ENCODE results near the gene TK2. TPM values are rescaled to one million over a fixed set of nuclear protein-coding genes. Genes with fewer than 3 reads are reported as not detected.
A peak's percentile ranks its signal among the peaks of the same experiment; 100 is the strongest.
"Not testable (repeated sequence)": the region's sequence is repeated elsewhere in the genome, so short reads cannot be mapped to it uniquely, and the experiment has no call there.

The TK2 gene
- polyA plus RNA-seq, 3 donors from 2014 or later, result 8.2 to 19.9 (median 9.8) TPM

DNA sequence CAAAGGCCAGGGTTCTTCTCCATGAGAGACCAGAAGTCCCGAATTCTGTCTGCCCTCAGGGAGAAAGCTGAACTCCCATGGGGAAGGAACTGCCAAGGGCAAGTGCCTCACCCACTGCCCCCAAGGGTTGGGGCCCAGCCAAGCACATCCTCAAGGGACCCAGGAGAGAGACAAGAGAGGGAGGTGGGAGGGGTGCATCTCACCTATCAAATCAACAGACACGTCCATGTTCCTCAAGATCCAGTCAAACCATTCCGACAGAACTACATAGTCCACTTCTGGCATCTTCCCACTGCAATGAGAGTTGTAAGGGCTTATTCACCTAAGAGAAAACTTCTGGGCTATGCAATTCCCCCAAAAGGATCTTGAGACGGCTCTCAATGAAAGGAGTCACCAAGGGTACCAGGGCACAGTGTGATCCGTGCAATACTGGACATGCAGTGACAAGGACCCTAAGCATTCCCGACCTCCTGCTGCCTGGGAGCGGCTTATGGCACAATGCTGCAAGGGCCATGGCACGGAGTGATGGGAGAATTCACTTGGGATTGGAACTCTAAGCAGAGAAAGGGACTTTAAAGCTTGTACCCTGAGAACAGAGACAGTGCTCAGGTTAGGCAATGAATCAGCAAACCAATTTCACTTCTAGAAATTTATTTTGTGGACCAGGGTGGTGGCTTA is 32.2 kb downstream of the TK2 start:
- peaks cover 76 to 77% of the 10 kb centered on the region in 2 donors for H3K4me1 Mint-ChIP-seq
- DNase-seq, result no peak
- H3K27me3 Mint-ChIP-seq (ENCODE audit: low read depth in 3 of 3), result peaks cover 6 to 15% (median 6%) of the 10 kb centered on the region in 3 donors
- peaks cover 0 to 4% (median 4%) of the 10 kb centered on the region in 3 donors for H3K36me3 Mint-ChIP-seq
- peak overlapping the region; percentile 99 to 100 (median 100) for H3K27ac Mint-ChIP-seq
- H3K4me3 Mint-ChIP-seq, result peak overlapping the region; percentile 80 to 92 (median 86)
- H3K9me3 Mint-ChIP-seq, result no peaks in the 10 kb centered on the region

GRCh38 chr16:66516808-66517585 is 32.9 kb downstream of the TK2 start:
- H3K36me3 Mint-ChIP-seq, result peaks cover 0 to 7% (median 6%) of the 10 kb centered on the region in 3 donors
- no peaks in the 10 kb centered on the region for H3K9me3 Mint-ChIP-seq
- DNase-seq, result peak; percentile 79 to 82 (median 81)
- peak overlapping the region; percentile 99 to 100 (median 100) for H3K27ac Mint-ChIP-seq
- peaks cover 2 to 8% (median 2%) of the 10 kb centered on the region in 3 donors for H3K27me3 Mint-ChIP-seq (ENCODE audit: low read depth in 3 of 3)
- H3K4me1 Mint-ChIP-seq, result peaks cover 68 to 73% of the 10 kb centered on the region in 2 donors
- peak overlapping the region; percentile 80 to 92 (median 86) for H3K4me3 Mint-ChIP-seq

GRCh38 chr16:66516509-66516807 is 33.5 kb downstream of the TK2 start:
- peak overlapping the region; percentile 80 to 92 (median 86) for H3K4me3 Mint-ChIP-seq
- H3K9me3 Mint-ChIP-seq, result no peaks in the 10 kb centered on the region
- peak overlapping the region; percentile 99 to 100 (median 100) for H3K27ac Mint-ChIP-seq
- peaks cover 0 to 6% (median 2%) of the 10 kb centered on the region in 3 donors for H3K27me3 Mint-ChIP-seq (ENCODE audit: low read depth in 3 of 3)
- peaks cover 0 to 11% (median 10%) of the 10 kb centered on the region in 3 donors for H3K36me3 Mint-ChIP-seq
- DNase-seq, result no peak
- peaks cover 67 to 71% of the 10 kb centered on the region in 2 donors for H3K4me1 Mint-ChIP-seq

DNA sequence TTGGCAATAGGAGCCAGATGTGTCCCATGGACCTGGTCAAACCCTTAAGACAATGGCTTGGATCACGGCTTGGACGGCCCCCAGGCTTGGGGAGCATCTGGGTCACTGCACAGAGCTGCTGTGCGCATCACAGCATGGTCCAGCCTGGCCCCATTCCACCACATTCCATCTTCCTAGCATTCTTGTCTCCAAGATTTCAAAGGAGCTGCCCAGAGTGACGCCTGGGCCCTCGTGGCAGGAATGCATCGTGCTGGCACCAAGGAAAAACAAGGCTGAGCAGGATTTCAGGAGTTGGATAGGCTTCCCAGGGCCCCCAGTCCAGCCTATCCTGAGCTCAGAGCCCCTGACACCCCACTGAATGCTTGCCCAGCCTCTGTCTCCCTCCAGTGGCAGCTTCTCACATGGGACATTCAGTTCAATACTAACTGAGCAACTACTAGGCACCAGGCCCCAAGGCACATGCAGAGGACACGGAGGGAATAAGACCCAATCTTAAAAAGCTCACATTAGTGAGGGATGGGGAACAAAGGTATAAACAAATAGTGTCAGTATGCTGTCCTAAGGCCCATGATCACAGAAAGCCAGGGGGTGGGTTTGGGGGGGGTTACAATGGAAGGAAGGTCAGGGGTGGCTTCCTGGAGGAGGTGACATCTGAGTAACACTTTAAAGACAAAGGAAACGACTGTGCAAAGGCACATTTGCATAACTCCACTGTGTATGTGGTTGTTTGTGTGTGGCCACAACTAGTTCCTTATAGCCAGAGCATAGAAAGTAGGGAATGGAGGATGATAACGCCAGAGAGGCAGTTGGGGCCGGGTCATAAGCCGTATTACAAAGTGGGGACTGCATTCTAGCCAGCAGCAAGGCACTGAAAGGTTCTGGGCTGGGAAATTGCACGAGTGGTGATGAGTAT is 34.1 kb downstream of the TK2 start:
- peak overlapping the region; percentile 80 to 92 (median 86) for H3K4me3 Mint-ChIP-seq
- peak overlapping the region; percentile 99 to 100 (median 100) for H3K27ac Mint-ChIP-seq
- H3K9me3 Mint-ChIP-seq, result no peaks in the 10 kb centered on the region
- peaks cover 0 to 11% (median 10%) of the 10 kb centered on the region in 3 donors for H3K36me3 Mint-ChIP-seq
- peak in 1 of 3 donors; percentile 24 for DNase-seq
- peaks cover 61 to 65% of the 10 kb centered on the region in 2 donors for H3K4me1 Mint-ChIP-seq
- peaks cover 0 to 6% (median under 1%) of the 10 kb centered on the region in 3 donors for H3K27me3 Mint-ChIP-seq (ENCODE audit: low read depth in 3 of 3)

- not testable (repeated sequence) for H3K9me3 Mint-ChIP-seq; H3K27me3 Mint-ChIP-seq (ENCODE audit: low read depth in 3 of 3); DNase-seq
- Mint-ChIP-seq H3K27ac (peak overlapping the region; percentile 99 to 100 (median 100)), H3K36me3 (peaks cover 0 to 11% (median 10%) of the 10 kb centered on the region in 3 donors), H3K4me3 (peak overlapping the region in 2 of 5 donors; percentile 25 to 80), H3K4me1 (peaks cover 54 to 58% of the 10 kb centered on the region in 2 donors)
Observed at GRCh38 chr16:66514980-66515595, 34.8 kb downstream of the TK2 start.

GRCh38 chr16:66514391-66514790 is 35.5 kb downstream of the TK2 start:
- H3K36me3 Mint-ChIP-seq, result peaks cover 0 to 11% (median 10%) of the 10 kb centered on the region in 3 donors
- H3K4me1 Mint-ChIP-seq, result peaks cover 47 to 51% of the 10 kb centered on the region in 2 donors
- not testable (repeated sequence) for H3K9me3 Mint-ChIP-seq; DNase-seq; H3K27me3 Mint-ChIP-seq (ENCODE audit: low read depth in 3 of 3); H3K4me3 Mint-ChIP-seq
- H3K27ac Mint-ChIP-seq, result peak overlapping the region in 2 of 6 donors; percentile 36 to 99

DNA sequence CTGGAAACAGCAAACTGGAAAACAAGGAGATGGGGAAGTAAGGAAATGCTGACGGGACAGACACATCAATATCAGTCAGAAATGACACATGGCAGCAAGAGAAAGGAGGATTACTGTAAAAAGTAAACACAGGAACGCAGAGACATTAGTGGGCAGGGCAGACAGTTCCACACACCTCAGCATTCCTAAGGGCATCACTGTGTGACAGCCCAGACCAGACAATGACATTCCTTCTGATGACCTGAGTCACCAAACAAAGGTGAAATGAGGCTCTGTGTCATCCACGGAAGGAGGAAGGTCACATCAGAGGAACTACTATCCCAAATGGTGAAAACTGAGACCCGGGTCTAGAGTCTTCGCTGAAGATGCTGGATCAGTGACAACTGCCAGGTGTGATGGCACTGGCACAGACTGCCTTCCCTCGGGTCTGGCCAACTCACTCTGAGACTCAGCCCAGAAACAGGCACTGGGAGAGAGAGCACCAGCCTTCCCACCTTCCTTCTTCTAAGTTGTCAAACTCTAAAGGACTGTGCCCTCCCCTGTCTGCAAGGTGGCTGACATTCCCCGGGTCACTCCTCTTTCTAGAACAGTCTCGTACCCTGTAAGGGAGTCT is 36.7 kb downstream of the TK2 start:
- Mint-ChIP-seq H3K9me3 (no peaks in the 10 kb centered on the region), H3K27ac (peak overlapping the region in 4 of 6 donors; percentile 2 to 63 (median 8)), H3K27me3 (ENCODE audit: low read depth in 3 of 3) (peaks cover 0 to 9% (median 0%) of the 10 kb centered on the region in 3 donors), H3K36me3 (peaks cover 0 to 11% (median 10%) of the 10 kb centered on the region in 3 donors), H3K4me1 (peaks cover 39 to 43% of the 10 kb centered on the region in 2 donors), H3K4me3 (peak overlapping the region in 1 of 5 donors; percentile 20)
- DNase-seq, result no peak

GRCh38 chr16:66512272-66513110 is 37.4 kb downstream of the TK2 start:
- no peak for DNase-seq
- H3K4me1 Mint-ChIP-seq, result peaks cover 32 to 36% of the 10 kb centered on the region in 2 donors
- peaks cover 0 to 7% (median 0%) of the 10 kb centered on the region in 3 donors for H3K27me3 Mint-ChIP-seq (ENCODE audit: low read depth in 3 of 3)
- peak overlapping the region in 5 of 6 donors; percentile 2 to 65 (median 13) for H3K27ac Mint-ChIP-seq
- no peaks in the 10 kb centered on the region for H3K9me3 Mint-ChIP-seq
- peaks cover 0 to 15% (median 15%) of the 10 kb centered on the region in 3 donors for H3K36me3 Mint-ChIP-seq
- peak overlapping the region in 1 of 5 donors; percentile 20 for H3K4me3 Mint-ChIP-seq

GRCh38 chr16:66511602-66512271 is 38.2 kb downstream of the TK2 start:
- H3K4me1 Mint-ChIP-seq, result peaks cover 24 to 28% of the 10 kb centered on the region in 2 donors
- H3K36me3 Mint-ChIP-seq, result peaks cover 0 to 15% (median 15%) of the 10 kb centered on the region in 3 donors
- H3K9me3 Mint-ChIP-seq, result no peaks in the 10 kb centered on the region
- no peak for DNase-seq
- H3K27ac Mint-ChIP-seq, result peak overlapping the region in 2 of 6 donors; percentile 49 to 65
- H3K27me3 Mint-ChIP-seq (ENCODE audit: low read depth in 3 of 3), result peaks cover 0 to 4% (median 0%) of the 10 kb centered on the region in 3 donors
- no peak overlapping the region for H3K4me3 Mint-ChIP-seq

DNA sequence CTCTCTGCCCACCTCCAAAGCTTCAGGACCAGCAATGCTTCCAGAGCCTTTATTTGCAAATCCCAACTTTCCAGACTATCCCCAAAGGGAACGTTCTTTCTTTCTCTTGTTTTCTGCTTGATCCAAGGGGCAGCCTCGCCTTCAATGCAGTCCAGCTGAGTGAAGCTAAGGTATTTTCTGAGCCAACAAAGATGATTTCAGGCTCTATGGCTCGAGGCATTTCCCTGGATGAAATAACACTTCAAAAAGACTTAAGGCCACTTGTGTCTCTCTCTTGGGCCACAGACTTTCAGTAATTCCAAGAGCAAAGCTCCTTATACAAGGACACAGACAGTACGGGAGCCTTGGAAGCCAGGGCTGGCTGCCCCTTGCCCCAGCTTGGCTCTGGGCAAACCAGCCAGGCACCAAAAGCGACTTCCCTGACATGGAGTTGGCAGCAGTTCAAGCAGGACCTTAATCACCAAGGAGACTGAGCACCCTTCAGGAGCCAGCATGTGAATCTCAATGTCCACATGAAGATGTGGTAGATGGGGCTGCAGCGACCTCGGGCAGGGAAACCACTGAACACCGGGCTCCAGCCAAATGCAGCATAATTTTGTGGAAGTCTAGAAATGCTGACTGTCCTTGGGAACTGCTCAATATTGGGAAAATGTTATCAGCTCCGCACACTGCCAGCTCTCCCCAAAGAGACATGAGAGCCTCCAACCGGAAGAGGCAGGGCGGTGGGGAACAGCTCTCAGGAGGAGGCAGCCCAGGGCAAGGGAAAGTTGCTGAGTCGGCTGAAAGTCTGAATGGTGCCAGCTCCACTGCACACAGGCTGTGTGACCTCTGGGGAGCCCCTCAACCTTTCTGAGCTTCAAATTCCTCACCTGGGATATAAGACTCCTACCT is 39.0 kb downstream of the TK2 start:
- Mint-ChIP-seq H3K27me3 (ENCODE audit: low read depth in 3 of 3) (peaks cover 0 to 3% (median 0%) of the 10 kb centered on the region in 3 donors), H3K27ac (no peak overlapping the region), H3K36me3 (peaks cover 0 to 15% (median 15%) of the 10 kb centered on the region in 3 donors), H3K4me3 (no peak overlapping the region), H3K9me3 (no peaks in the 10 kb centered on the region), H3K4me1 (peaks cover 17 to 20% of the 10 kb centered on the region in 2 donors)
- no peak for DNase-seq

GRCh38 chr16:66510298-66510697 is 39.6 kb downstream of the TK2 start:
- peaks cover 10 to 14% of the 10 kb centered on the region in 2 donors for H3K4me1 Mint-ChIP-seq
- peaks cover 0 to 3% (median 0%) of the 10 kb centered on the region in 3 donors for H3K27me3 Mint-ChIP-seq (ENCODE audit: low read depth in 3 of 3)
- no peaks in the 10 kb centered on the region for H3K9me3 Mint-ChIP-seq
- H3K4me3 Mint-ChIP-seq, result no peak overlapping the region
- peaks cover 0 to 15% (median 15%) of the 10 kb centered on the region in 3 donors for H3K36me3 Mint-ChIP-seq
- no peak for DNase-seq
- no peak overlapping the region for H3K27ac Mint-ChIP-seq

All from immature natural killer cell (primary cell).